ENCODE measurements around the gene TIAM1.

DNA sequence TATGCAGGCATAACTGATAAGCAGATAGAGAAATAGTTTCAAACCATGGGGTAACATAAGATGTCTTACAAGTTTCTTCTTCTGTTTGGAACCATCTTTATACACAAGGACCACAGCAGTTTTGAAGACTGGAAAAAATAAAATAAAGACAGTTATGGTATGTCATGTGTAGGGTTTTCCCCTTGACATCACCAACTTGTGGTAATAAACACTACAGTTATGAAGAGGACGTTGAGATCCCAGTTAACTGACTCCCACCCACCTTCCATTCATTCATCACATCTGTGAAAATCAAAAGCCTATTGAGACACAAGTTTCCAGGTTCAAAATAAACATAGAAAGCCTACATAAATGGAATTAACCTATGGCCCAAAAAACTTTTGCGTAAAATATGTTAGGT lies 213.2 kb downstream of the TIAM1 start:
- TF ChIP-seq, protein P1, sequence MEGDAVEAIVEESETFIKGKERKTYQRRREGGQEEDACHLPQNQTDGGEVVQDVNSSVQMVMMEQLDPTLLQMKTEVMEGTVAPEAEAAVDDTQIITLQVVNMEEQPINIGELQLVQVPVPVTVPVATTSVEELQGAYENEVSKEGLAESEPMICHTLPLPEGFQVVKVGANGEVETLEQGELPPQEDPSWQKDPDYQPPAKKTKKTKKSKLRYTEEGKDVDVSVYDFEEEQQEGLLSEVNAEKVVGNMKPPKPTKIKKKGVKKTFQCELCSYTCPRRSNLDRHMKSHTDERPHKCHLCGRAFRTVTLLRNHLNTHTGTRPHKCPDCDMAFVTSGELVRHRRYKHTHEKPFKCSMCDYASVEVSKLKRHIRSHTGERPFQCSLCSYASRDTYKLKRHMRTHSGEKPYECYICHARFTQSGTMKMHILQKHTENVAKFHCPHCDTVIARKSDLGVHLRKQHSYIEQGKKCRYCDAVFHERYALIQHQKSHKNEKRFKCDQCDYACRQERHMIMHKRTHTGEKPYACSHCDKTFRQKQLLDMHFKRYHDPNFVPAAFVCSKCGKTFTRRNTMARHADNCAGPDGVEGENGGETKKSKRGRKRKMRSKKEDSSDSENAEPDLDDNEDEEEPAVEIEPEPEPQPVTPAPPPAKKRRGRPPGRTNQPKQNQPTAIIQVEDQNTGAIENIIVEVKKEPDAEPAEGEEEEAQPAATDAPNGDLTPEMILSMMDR (IDR thresholded peaks at IDR 0.05): no peak
- TF ChIP-seq POLR2A (IDR thresholded peaks at IDR 0.05) (no peak), POLR2AphosphoS5 (IDR thresholded peaks at IDR 0.05) (no peak), EP300 (IDR thresholded peaks at IDR 0.05) (no peak)

Measured in stomach (tissue), 4 donors.